Thyroid gland (tissue), 4 donors: ENCODE results near the gene LIMS2. TPM values are rescaled to one million over a fixed set of nuclear protein-coding genes. Genes with fewer than 3 reads are reported as not detected.

Source experiments
- DNase-seq, 2 donors: peaks; one replicate each; pipeline ENCODE4 v3.0.0-alpha.2; 2019
- H3K27ac ChIP-seq, 3 donors: fragments of 200-600 bp; sonication (generic); 1 replicate in 2 of 3; 2 replicates in 1 of 3; pipeline ENCODE4 v1.5.1; 2016 to 2019; ENCODE audit warnings: mild to moderate bottlenecking in 1 of 3, moderate library complexity in 1 of 3
- H3K27me3 ChIP-seq: fragments of 200-600 bp; sonication (generic); one replicate; pipeline ENCODE4 v1.5.1; 2019
- H3K36me3 ChIP-seq, 2 donors: fragments of 200-600 bp; sonication (generic); one replicate each; pipeline ENCODE4 v1.5.1; 2016 to 2019
- H3K4me1 ChIP-seq, 2 donors: fragments of 200-600 bp; sonication (generic); one replicate each; pipeline ENCODE4 v1.5.1; 2017 to 2019
- H3K4me3 ChIP-seq, 3 donors: fragments of 200-600 bp; sonication (generic); replicated peaks in 1 of 3; 1 replicate in 2 of 3; 2 replicates in 1 of 3; pipeline ENCODE4 v1.5.1; 2016; ENCODE audit warnings: mild to moderate bottlenecking in 1 of 3
- H3K9me3 ChIP-seq: fragments of 200-600 bp; sonication (generic); one replicate; pipeline ENCODE4 v1.5.1; 2017
- POLR2A ChIP-seq, 2 donors: fragments of 450-650 bp; IDR thresholded peaks; one replicate each; pipeline ENCODE4 v1.6.1; 2017; ENCODE audit warnings: antibody characterized with exemption in 2 of 2, mild to moderate bottlenecking in 2 of 2, moderate library complexity in 1 of 2
- WGBS, 2 donors: methylation state at CpG; one replicate each; pipeline ENCODE4 v1.1.5; 2017; 5-methylcytosine and 5-hydroxymethylcytosine counted together
- intact Hi-C: fragments of 100-400 bp; cut with DNase I; formaldehyde crosslinking; loops from one replicate; pipeline ENCODE4 v1.15.1; 2023
- total RNA-seq, 4 donors: library from RNA; depleted of rRNA; stranded (reverse); fragments of >200 nt; gene quantifications; one replicate each; pipeline ENCODE4 v1.2.3, GENCODE V29; 2016
- TF ChIP-seq, protein P1 (sequence below), 6 experiments: fragments of 200-600 bp in 3 of 6; fragments of 450-650 bp in 3 of 6; sonication (generic) in 3 of 6; IDR thresholded peaks; one replicate each; pipeline ENCODE4 v1.5.1; 2016 to 2019; ENCODE audit warnings: antibody characterized with exemption in 6 of 6, mild to moderate bottlenecking in 2 of 6, inconsistent platforms in 1 of 6, moderate library complexity in 1 of 6

Gene LIMS2, protein sequence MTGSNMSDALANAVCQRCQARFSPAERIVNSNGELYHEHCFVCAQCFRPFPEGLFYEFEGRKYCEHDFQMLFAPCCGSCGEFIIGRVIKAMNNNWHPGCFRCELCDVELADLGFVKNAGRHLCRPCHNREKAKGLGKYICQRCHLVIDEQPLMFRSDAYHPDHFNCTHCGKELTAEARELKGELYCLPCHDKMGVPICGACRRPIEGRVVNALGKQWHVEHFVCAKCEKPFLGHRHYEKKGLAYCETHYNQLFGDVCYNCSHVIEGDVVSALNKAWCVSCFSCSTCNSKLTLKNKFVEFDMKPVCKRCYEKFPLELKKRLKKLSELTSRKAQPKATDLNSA
- total RNA-seq: 10 to 100 TPM in 3 of 4 donors, 1 to 10 TPM in 1; 9.1 to 27.8 (median 14.2) TPM

DNA sequence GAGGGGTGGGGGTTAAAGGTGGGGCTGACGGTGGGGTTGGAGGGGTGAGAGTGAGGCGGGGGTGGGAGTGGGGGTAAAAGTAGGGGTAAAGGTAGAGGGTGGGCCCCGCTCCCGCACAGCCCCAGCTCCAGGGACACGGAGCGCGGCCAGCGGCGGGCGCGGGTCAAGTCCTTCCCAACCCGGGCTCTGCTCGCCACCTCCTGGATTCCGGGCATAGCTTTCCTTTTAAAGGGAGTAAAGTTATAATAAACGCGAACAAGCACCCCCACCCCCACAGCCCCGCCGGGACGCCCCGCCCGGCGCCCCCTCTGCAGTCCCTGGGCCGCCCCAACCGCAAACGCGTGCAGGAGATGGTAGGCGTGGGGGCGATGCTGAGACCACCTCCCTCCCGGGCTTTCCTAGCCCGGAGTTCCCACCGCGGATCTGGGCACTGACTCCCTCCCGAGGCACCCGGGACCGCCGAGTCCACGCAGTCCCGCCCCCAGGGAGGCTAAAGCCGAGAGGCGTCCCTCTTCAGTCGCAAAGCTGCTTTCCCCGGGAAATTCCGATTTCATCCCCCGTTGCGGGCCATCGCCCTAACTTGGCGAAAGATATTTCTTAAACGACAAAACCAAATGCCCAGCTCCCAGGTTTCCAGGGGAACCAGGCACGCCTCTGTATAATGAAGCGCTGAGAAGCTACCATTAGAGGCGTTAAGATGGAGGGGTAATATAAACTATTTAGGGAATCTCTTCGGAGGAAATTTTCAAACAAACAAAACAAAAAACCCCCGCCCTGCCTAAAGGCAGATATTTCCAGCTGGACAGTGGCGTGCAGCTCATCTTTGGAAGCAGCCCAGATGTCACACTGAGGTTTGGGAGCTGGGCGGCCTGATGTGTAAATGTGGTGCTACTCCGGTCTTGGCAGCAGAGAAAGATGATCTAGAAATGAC lies at the start of gene LIMS2:
LIMS2 (minus strand) TSS at position 200 of the 931 bp plus-strand sequence. CDS start 506 bp downstream, outside the sequence.
- H3K4me1 ChIP-seq: peaks cover 8 to 16% of the 10 kb centered on the region in 2 donors
- 6 to 7% methylated on average over 43 to 46 of the region's 56 CpGs for WGBS, 2 donors
- peak within 1 kb of the TSS; percentile 22 to 58 (median 33) for H3K4me3 ChIP-seq
- H3K9me3 ChIP-seq: no peaks in the 10 kb centered on the region
- no peaks in the 10 kb centered on the region for H3K36me3 ChIP-seq
- no peak for TF ChIP-seq POLR2A (IDR thresholded peaks at IDR 0.05)
- TF ChIP-seq, protein P1, sequence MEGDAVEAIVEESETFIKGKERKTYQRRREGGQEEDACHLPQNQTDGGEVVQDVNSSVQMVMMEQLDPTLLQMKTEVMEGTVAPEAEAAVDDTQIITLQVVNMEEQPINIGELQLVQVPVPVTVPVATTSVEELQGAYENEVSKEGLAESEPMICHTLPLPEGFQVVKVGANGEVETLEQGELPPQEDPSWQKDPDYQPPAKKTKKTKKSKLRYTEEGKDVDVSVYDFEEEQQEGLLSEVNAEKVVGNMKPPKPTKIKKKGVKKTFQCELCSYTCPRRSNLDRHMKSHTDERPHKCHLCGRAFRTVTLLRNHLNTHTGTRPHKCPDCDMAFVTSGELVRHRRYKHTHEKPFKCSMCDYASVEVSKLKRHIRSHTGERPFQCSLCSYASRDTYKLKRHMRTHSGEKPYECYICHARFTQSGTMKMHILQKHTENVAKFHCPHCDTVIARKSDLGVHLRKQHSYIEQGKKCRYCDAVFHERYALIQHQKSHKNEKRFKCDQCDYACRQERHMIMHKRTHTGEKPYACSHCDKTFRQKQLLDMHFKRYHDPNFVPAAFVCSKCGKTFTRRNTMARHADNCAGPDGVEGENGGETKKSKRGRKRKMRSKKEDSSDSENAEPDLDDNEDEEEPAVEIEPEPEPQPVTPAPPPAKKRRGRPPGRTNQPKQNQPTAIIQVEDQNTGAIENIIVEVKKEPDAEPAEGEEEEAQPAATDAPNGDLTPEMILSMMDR (IDR thresholded peaks at IDR 0.05): peak in 1 of 6 experiments; percentile 10
- H3K27me3 ChIP-seq: no peaks in the 10 kb centered on the region
- intact Hi-C loops: no loop called here
- peak within 1 kb of the TSS; percentile 51 to 62 (median 60) for H3K27ac ChIP-seq
- peak; percentile 32 to 33 for DNase-seq

DNA sequence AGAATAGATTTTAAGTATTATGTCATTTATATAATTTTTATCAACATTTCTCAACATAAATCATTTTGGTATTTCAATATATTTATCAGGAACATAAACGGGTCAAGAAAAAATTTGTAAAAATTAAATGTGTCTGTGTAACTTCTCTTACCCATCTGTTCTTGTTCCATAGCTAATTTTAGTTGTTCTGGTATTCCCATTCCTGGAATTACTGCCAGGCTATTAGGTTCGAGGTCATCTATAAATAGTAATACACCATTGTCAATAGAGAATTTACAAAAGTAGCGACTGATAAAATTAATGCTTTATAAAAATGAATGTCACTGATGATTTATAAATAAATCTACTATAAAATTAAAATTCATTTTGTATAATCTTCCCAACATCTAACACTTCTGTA lies 47.5 kb upstream of the LIMS2 start:
- H3K9me3 ChIP-seq: no peaks in the 10 kb centered on the region
- intact Hi-C loops: no loop called here
- H3K27ac ChIP-seq: no peak overlapping the region
- 87 to 93% methylated on average over 3 of the region's 3 CpGs for WGBS, 2 donors
- no peak for TF ChIP-seq POLR2A (IDR thresholded peaks at IDR 0.05)
- TF ChIP-seq, protein P1 (IDR thresholded peaks at IDR 0.05): no peak
- no peak overlapping the region for H3K4me3 ChIP-seq
- H3K4me1 ChIP-seq: peaks cover 0 to 6% of the 10 kb centered on the region in 2 donors
- no peaks in the 10 kb centered on the region for H3K27me3 ChIP-seq
- peaks cover 27 to 28% of the 10 kb centered on the region in 2 donors for H3K36me3 ChIP-seq
- DNase-seq: no peak

DNA sequence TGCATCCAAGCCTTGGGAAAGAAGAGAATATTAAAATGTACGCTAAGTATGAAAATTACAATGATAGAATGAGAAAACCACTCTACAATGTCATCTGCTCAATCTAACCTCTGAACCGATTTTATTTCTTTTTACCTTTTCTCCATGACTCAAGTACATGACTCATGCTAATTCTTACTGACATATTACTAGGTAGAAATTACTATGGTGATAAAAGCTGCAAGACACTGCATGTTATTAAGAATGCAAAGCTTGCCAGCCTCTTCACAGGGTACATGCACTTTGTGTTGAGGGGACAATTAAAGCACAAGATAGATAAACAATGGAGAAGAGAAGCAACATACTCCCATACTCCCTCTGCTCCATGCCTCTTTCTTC lies 46.6 kb upstream of the LIMS2 start:
- intact Hi-C loops: no loop called here
- Histone ChIP-seq H3K27ac (no peak overlapping the region), H3K27me3 (no peaks in the 10 kb centered on the region), H3K4me1 (peaks cover 0 to 6% of the 10 kb centered on the region in 2 donors), H3K9me3 (no peaks in the 10 kb centered on the region), H3K4me3 (no peak overlapping the region), H3K36me3 (peaks cover 27 to 29% of the 10 kb centered on the region in 2 donors)
- no peak for DNase-seq
- WGBS, 2 donors: 93 to 95% methylated on average over 2 of the region's 2 CpGs
- TF ChIP-seq, protein P1 (IDR thresholded peaks at IDR 0.05): no peak
- TF ChIP-seq POLR2A (IDR thresholded peaks at IDR 0.05): no peak

DNA sequence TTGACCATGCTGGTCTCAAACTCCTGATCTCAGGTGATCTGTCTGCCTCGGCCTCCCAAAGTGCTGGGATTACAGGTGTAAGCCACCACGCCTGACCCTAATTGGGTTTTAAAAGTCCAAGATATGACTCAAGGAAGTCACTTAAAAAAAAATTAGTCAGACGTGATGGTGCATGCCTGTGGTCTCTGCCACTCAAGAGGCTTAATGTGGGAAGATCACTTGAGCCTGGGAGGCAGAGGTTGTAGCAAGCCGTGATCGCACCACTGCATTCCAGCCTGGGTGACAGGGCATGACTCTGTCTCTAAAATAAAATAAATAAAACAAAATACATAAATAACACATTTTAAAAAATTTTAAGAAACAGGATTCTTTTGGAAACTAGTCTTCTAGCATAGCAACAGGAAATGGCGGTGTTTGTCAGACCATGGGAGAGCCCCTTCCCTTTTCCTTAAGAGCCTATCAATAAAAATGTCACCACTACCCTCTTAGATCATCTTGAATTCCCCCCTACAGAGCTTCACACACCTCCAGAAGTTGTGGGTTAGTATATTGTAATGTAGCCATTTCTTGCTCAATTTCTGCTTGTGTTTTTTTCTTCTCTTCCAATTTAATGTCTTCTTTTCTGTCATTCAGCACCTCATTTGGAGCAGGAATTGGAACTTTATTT lies 46.1 kb upstream of the LIMS2 start:
- Histone ChIP-seq H3K4me1 (peaks cover 0 to 6% of the 10 kb centered on the region in 2 donors), H3K4me3 (no peak overlapping the region), H3K36me3 (peaks cover 27 to 32% of the 10 kb centered on the region in 2 donors), H3K9me3 (no peaks in the 10 kb centered on the region), H3K27ac (no peak overlapping the region), H3K27me3 (no peaks in the 10 kb centered on the region)
- no peak for TF ChIP-seq POLR2A (IDR thresholded peaks at IDR 0.05)
- TF ChIP-seq, protein P1 (IDR thresholded peaks at IDR 0.05): no peak
- intact Hi-C loops: no loop called here
- 94 to 95% methylated on average over 6 of the region's 6 CpGs for WGBS, 2 donors
- no peak for DNase-seq
